OCI-LY3 (cell line): ENCODE measurements around the gene NCR2.

ENCODE experiments used
- H2AFZ ChIP-seq: fragments of 200-600, 300-600 bp; shearing (Covaris generic); 2 replicates; pipeline ENCODE4 v1.6.0; 2014; ENCODE audit warnings: antibody characterized with exemption, low read depth, low read length
- H3K27ac ChIP-seq: fragments of 200-600, 300-600 bp; sonication (generic); 2 replicates; pipeline ENCODE4 v1.5.1; 2014; ENCODE audit warnings: mild to moderate bottlenecking, low read length, moderate library complexity, mixed read lengths
- H3K27me3 ChIP-seq: fragments of 200-600, 300-600 bp; sonication (generic); 2 replicates; pipeline ENCODE4 v1.6.1; 2014; ENCODE audit warnings: low read depth, low read length, mixed read lengths
- H3K36me3 ChIP-seq: fragments of 200-600, 300-600 bp; sonication (generic); replicated peaks from 2 replicates; pipeline ENCODE3; 2014; ENCODE audit warnings: low read depth, low read length, mixed read lengths
- H3K4me1 ChIP-seq: fragments of 300-600, 200-600 bp; sonication (generic); 2 replicates; pipeline ENCODE4 v1.6.1; 2014; ENCODE audit warnings: low read length, mixed read lengths
- H3K4me2 ChIP-seq: fragments of 200-600, 300-600 bp; sonication (generic); 2 replicates; pipeline ENCODE4 v1.6.1; 2014; ENCODE audit warnings: low read length, mixed read lengths
- H3K4me3 ChIP-seq: fragments of 300-600, 200-600 bp; sonication (generic); 2 replicates; pipeline ENCODE4 v1.5.1; 2014; ENCODE audit warnings: antibody characterized with exemption, mild to moderate bottlenecking, low read length, moderate library complexity
- H3K79me2 ChIP-seq: fragments of 300-600, 200-600 bp; shearing (Covaris generic); 2 replicates; pipeline ENCODE4 v1.6.1; 2014; ENCODE audit warnings: mild to moderate bottlenecking, low read length, mixed read lengths
- H3K9ac ChIP-seq: fragments of 300-600, 200-600 bp; shearing (Covaris generic); 2 replicates; pipeline ENCODE4 v1.6.0; 2014; ENCODE audit warnings: mild to moderate bottlenecking, low read length, moderate library complexity
- H3K9me3 ChIP-seq: fragments of 200-600, 300-600 bp; shearing (Covaris generic); 2 replicates; pipeline ENCODE4 v1.6.1; 2014; ENCODE audit warnings: low read length, mixed read lengths; ENCODE audit not compliant: insufficient read depth
- H4K20me1 ChIP-seq: fragments of 200-600, 300-600 bp; sonication (generic); 2 replicates; pipeline ENCODE4 v1.6.1; 2016; ENCODE audit warnings: low read length, mixed read lengths; ENCODE audit not compliant: insufficient read depth
- EZH2phosphoT487 ChIP-seq: fragments of 200-600 bp; shearing (Covaris generic); IDR thresholded peaks from 2 replicates; pipeline ENCODE4 v1.6.1; 2018; ENCODE audit warnings: antibody characterized with exemption, mixed run types, low read depth
- TF ChIP-seq, protein P1 (sequence below): fragments of 200-600, 300-600 bp; sonication (generic); IDR thresholded peaks from 2 replicates; pipeline ENCODE4 v1.5.1; 2014; ENCODE audit warnings: antibody characterized with exemption, low read length, low read depth

NCR2 gene

DNA sequence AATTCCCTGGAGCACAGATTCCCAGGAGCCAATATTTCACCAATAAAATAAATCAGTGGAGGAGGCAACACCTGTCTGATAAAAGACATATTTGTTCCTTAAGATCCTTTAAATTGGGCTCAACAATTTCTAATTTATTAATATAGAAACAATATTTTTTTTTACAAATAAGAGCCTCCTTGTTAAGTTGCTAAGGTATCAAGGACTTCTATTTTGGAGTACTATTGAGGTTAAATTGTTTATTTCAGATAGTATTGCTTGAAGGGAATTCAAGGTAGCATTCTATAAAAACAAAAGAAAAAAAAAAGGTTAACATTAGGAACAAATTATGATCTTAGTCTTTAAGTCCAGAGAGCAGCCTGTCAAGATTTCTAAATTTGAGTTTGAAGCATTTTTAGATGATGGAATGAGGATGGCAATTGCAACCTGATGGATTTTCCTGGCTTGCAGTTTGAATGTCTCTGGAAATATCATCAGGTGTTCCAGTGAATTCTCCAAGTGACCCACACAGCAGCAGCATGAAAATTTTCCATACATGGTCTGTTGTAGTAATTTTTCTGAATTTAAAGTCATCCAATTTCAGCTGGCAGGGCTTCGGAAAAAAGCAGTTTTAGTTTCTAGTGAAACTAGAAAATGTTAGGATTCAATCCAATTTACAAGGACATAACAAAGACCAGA lies 19.3 kb upstream of the NCR2 start:
- Histone ChIP-seq H3K27ac (no peak overlapping the region), H3K79me2 (no peaks in the 10 kb centered on the region), H3K4me2 (no peak overlapping the region), H3K9me3 (no peaks in the 10 kb centered on the region), H4K20me1 (no peaks in the 10 kb centered on the region), H2AFZ (no peak overlapping the region), H3K36me3 (no peaks in the 10 kb centered on the region), H3K27me3 (peaks cover 59% of the 10 kb centered on the region), H3K9ac (no peak overlapping the region), H3K4me1 (peaks cover 9% of the 10 kb centered on the region), H3K4me3 (no peak overlapping the region)
- TF ChIP-seq, protein P1, sequence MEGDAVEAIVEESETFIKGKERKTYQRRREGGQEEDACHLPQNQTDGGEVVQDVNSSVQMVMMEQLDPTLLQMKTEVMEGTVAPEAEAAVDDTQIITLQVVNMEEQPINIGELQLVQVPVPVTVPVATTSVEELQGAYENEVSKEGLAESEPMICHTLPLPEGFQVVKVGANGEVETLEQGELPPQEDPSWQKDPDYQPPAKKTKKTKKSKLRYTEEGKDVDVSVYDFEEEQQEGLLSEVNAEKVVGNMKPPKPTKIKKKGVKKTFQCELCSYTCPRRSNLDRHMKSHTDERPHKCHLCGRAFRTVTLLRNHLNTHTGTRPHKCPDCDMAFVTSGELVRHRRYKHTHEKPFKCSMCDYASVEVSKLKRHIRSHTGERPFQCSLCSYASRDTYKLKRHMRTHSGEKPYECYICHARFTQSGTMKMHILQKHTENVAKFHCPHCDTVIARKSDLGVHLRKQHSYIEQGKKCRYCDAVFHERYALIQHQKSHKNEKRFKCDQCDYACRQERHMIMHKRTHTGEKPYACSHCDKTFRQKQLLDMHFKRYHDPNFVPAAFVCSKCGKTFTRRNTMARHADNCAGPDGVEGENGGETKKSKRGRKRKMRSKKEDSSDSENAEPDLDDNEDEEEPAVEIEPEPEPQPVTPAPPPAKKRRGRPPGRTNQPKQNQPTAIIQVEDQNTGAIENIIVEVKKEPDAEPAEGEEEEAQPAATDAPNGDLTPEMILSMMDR = no peak
- no peak for TF ChIP-seq EZH2phosphoT487

DNA sequence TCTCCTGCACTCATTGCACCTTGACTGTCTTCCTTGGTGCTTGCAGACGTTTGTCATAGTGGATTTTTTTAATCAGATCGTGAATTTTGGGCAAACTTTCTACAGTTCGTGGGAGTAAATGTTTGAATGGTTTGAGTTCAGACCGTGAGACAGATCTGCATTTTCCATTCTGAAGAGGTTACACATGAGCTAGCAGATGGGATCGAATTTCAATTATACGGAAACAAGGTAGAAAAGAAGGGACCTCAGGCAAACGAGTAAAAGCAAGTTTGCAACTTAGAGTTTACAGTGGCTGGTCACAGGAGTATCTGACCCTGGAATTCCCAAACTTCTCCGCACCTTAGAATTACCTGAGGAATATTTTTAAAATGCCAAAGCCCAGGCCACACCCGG lies 17.2 kb upstream of the NCR2 start:
- peak overlapping the region; percentile 75 for H3K4me3 ChIP-seq

DNA sequence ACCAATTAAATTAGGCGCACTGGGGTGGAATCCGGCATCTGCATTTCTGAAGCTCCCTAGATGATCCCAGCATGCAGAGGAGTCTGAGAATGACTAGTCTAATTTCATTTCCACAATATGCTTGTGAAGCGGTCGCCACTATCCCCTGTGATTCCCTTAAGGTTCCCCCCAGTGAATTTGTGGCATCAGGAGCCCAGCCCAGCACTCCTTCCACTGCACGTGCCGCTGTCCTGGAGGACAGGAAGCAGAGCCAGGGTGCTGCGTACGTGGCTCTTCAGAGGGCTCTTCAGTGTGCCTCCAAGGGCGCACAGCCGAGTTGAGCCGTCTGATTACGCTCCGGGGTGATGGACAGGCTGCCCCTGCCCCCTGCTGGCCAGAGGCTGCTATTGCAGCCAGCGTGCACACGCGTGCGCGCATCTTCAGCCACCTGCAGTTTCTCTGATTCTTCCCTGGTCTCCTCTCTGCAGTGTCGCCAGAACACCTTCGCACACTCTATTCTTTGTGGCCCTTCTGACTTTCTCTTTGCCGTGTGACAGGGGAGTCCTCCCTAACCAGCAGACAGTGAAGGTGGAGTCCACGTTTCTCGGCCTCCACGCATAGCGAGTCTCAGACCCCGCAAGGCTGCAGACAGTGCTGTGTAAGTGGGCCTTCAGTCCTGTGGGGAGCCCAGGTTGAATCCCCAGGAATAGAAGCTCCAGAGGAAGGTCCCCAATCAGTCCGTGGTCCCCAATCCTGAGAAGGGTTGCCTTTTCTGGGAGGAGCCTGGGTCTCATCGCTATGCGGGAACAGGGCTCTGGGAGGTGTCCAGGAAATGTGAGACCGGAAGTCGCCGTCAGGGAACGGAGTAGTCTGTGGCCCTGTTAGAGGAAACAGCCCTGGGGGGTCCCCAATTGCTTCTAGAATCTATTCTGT lies 16.5 kb upstream of the NCR2 start:
- Histone ChIP-seq H3K79me2 (no peaks in the 10 kb centered on the region), H2AFZ (peak overlapping the region; percentile 86), H3K27ac (no peak overlapping the region), H3K4me3 (peak overlapping the region; percentile 75), H3K9ac (peak overlapping the region; percentile 57), H3K9me3 (no peaks in the 10 kb centered on the region), H3K36me3 (no peaks in the 10 kb centered on the region), H3K4me2 (peak overlapping the region; percentile 82), H3K27me3 (peaks cover 47% of the 10 kb centered on the region), H3K4me1 (peaks cover 9% of the 10 kb centered on the region), H4K20me1 (no peaks in the 10 kb centered on the region)
- TF ChIP-seq EZH2phosphoT487 = no peak
- TF ChIP-seq, protein P1 = peak; percentile 99

More for the DNA sequence above, 17.2 kb upstream of the NCR2 start:
- no peaks in the 10 kb centered on the region for H3K36me3 ChIP-seq
- no peaks in the 10 kb centered on the region for H3K79me2 ChIP-seq
- H3K4me1 ChIP-seq = peaks cover 9% of the 10 kb centered on the region
- H3K27me3 ChIP-seq = peaks cover 47% of the 10 kb centered on the region
- TF ChIP-seq EZH2phosphoT487 = no peak
- TF ChIP-seq, protein P1 = no peak
- H3K9ac ChIP-seq = peak overlapping the region; percentile 57
- no peak overlapping the region for H3K27ac ChIP-seq
- H3K4me2 ChIP-seq = peak overlapping the region; percentile 82
- H2AFZ ChIP-seq = peak overlapping the region; percentile 86
- no peaks in the 10 kb centered on the region for H4K20me1 ChIP-seq
- H3K9me3 ChIP-seq = no peaks in the 10 kb centered on the region

DNA sequence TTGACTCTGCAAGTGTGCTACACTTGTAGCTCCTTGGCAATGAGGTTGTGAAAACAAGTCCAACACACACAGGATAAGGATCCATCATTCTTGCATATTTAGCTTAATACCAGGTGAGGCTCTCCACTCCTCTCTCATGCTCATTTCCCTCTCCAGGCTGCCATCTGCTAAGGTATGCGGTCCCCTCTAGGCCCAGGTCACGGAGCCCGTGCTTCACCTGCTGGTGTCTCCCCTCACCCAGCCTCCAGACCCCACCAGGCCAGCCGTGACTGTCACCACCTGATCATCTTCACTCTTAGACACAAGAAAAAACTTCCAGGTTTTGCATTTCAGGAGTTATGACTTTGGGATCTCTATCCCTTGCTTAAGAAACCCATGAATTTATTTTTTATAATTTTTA lies 14.2 kb upstream of the NCR2 start:
- TF ChIP-seq, protein P1 = no peak
- no peak for TF ChIP-seq EZH2phosphoT487
- no peaks in the 10 kb centered on the region for H3K79me2 ChIP-seq
- no peak overlapping the region for H3K4me3 ChIP-seq
- H2AFZ ChIP-seq = no peak overlapping the region
- H3K36me3 ChIP-seq = no peaks in the 10 kb centered on the region
- H3K4me2 ChIP-seq = no peak overlapping the region
- no peaks in the 10 kb centered on the region for H4K20me1 ChIP-seq
- peaks cover 9% of the 10 kb centered on the region for H3K4me1 ChIP-seq
- H3K27ac ChIP-seq = no peak overlapping the region
- H3K27me3 ChIP-seq = peaks cover 44% of the 10 kb centered on the region
- H3K9ac ChIP-seq = no peak overlapping the region
- H3K9me3 ChIP-seq = no peaks in the 10 kb centered on the region
